ENCODE results near the gene JSRP1.

JSRP1 gene

GRCh38 chr19:2266183-2266993, 10.2 kb upstream of the JSRP1 start:
- peak; percentile 28 for DNase-seq

GRCh38 chr19:2261438-2262172, 5.4 kb upstream of the JSRP1 start:
- no peak for DNase-seq

- no peak for DNase-seq
These were observed 4.2 kb upstream of the JSRP1 start for GRCh38 chr19:2260341-2260805.

GRCh38 chr19:2259336-2259735, 3.1 kb upstream of the JSRP1 start:
- no peak for DNase-seq

- DNase-seq = no peak
These were observed 938 bp downstream of the JSRP1 start for GRCh38 chr19:2255112-2255845.

- no peak for DNase-seq
These were observed 1.9 kb downstream of the JSRP1 start for GRCh38 chr19:2254064-2254872.

GRCh38 chr19:2253106-2254063, 2.8 kb downstream of the JSRP1 start:
- no peak for DNase-seq

GRCh38 chr19:2252797-2253105, 3.5 kb downstream of the JSRP1 start:
- DNase-seq = no peak

GRCh38 chr19:2252055-2252796, 4.0 kb downstream of the JSRP1 start:
- no peak for DNase-seq

- no peak for DNase-seq
These were observed 4.8 kb downstream of the JSRP1 start for GRCh38 chr19:2251106-2252054.

GRCh38 chr19:2250766-2251105, 5.5 kb downstream of the JSRP1 start:
- DNase-seq = no peak

- no peak for DNase-seq
These were observed 6.1 kb downstream of the JSRP1 start for GRCh38 chr19:2249880-2250765.

GRCh38 chr19:2249010-2249866, 7.0 kb downstream of the JSRP1 start, which contains the start of gene AMH:
Gene AMH (plus strand): TSS chr19:2249323. CDS start chr19:2249333, 10 bp downstream.
- no peak for DNase-seq

- DNase-seq = no peak
These were observed 7.8 kb downstream of the JSRP1 start for GRCh38 chr19:2248136-2249009.

- no peak for DNase-seq
These were observed 8.7 kb downstream of the JSRP1 start for GRCh38 chr19:2247433-2248101.

- DNase-seq = no peak
These were observed 9.3 kb downstream of the JSRP1 start for GRCh38 chr19:2246801-2247361.

All from DMS153 (cell line).